NCI-H226 (cell line): ENCODE measurements around the gene NNT.
A peak's percentile ranks its signal among the peaks of the same experiment; 100 is the strongest.
"Not testable (repeated sequence)": the region's sequence is repeated elsewhere in the genome, so short reads cannot be mapped to it uniquely, and the experiment has no call there.

ENCODE experiments used
- DNase-seq: peaks from one replicate; pipeline ENCODE4 v3.0.0-alpha.2; 2015

NNT gene

GRCh38 chr5:43584166-43584699 lies 18.7 kb upstream of the NNT start:
- DNase-seq: no peak

- DNase-seq: no peak
These were observed 14.1 kb upstream of the NNT start for GRCh38 chr5:43588842-43589241.

- DNase-seq: no peak
These were observed 13.7 kb upstream of the NNT start for GRCh38 chr5:43589310-43589709.

- DNase-seq: no peak
These were observed 12.3 kb upstream of the NNT start for GRCh38 chr5:43590700-43591099.

- no peak for DNase-seq
These were observed 10.6 kb upstream of the NNT start for GRCh38 chr5:43592363-43592762.

GRCh38 chr5:43598927-43599326 lies 4.1 kb upstream of the NNT start:
- DNase-seq: not testable (repeated sequence)

GRCh38 chr5:43601454-43602260 lies 1.3 kb upstream of the NNT start:
- DNase-seq: no peak

GRCh38 chr5:43603344-43604217 lies 601 bp downstream of the NNT start:
- DNase-seq: no peak

- no peak for DNase-seq
These were observed 1.7 kb downstream of the NNT start for GRCh38 chr5:43604699-43605098.

GRCh38 chr5:43606351-43606750 lies 3.4 kb downstream of the NNT start:
- no peak for DNase-seq

GRCh38 chr5:43608406-43608805 lies 5.4 kb downstream of the NNT start:
- DNase-seq: no peak

GRCh38 chr5:43609752-43610151 lies 6.8 kb downstream of the NNT start:
- no peak for DNase-seq

- no peak for DNase-seq
These were observed 10.4 kb downstream of the NNT start for GRCh38 chr5:43613370-43613769.

- no peak for DNase-seq
These were observed 12.6 kb downstream of the NNT start for GRCh38 chr5:43615445-43616184.

- peak; percentile 20 for DNase-seq
These were observed 13.6 kb downstream of the NNT start for GRCh38 chr5:43616535-43616934.

GRCh38 chr5:43619380-43619779 lies 16.4 kb downstream of the NNT start:
- DNase-seq: no peak

GRCh38 chr5:43619911-43620310 lies 16.9 kb downstream of the NNT start:
- DNase-seq: no peak

- no peak for DNase-seq
These were observed 18.0 kb downstream of the NNT start for GRCh38 chr5:43620944-43621505.

GRCh38 chr5:43622074-43622473 lies 19.1 kb downstream of the NNT start:
- no peak for DNase-seq

GRCh38 chr5:43623048-43623680 lies 20.2 kb downstream of the NNT start:
- no peak for DNase-seq

- peak; percentile 52 for DNase-seq
These were observed 24.0 kb downstream of the NNT start for GRCh38 chr5:43627028-43627427.
